LNCaP clone FGC (cell line): Measurements from ENCODE around the gene FBXO42.

Experiments used
- DNase-seq: peaks from one replicate; pipeline ENCODE4 v3.0.0-alpha.2; 2011; ENCODE audit warnings: low read depth
- H3K4me3 ChIP-seq: 2 replicates; pipeline ENCODE4 v1.5.1; 2011; ENCODE audit warnings: mild to moderate bottlenecking, low read depth, low read length, control low read depth
- TF ChIP-seq, protein P1 (sequence below): IDR thresholded peaks from 2 replicates; pipeline ENCODE4 v1.5.1; 2012; ENCODE audit warnings: mild to moderate bottlenecking; ENCODE audit not compliant: control insufficient read depth, insufficient read depth; ENCODE audit errors: extremely low read depth

Gene FBXO42

DNA sequence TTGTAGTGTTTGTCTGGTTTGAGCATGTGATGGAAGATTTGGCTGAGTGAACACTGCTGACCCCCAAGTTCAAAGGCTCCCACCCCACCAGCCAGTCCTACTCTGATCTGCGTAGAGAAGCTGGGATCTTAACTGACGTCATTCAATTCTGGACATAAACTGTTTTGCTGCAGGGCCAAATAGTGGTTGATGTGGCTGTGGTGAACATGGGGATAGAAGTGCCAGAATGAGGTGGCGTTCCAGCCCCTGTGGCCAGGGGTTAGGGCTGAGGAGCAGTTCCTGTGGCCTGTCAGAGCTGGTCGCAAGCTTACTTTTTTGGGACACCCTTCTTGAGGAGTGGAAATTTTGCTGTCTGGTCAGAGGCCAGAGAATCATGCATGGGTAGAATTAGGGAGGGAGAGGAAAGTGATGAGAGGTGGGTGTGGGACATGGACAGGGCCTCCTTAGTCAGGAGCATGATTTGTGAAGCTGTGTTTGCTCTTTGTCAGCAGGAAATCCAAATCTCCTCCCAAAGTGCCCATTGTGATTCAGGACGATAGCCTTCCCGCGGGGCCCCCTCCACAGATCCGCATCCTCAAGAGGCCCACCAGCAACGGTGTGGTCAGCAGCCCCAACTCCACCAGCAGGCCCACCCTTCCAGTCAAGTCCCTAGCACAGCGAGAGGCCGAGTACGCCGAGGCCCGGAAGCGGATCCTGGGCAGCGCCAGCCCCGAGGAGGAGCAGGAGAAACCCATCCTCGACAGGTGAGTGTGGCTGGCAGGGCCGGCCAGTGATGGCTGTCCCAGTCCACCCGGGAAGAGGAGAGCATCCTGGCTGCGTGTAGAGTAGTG, 40.7 kb upstream of the FBXO42 start:
- DNase-seq: no peak
- TF ChIP-seq, protein P1, sequence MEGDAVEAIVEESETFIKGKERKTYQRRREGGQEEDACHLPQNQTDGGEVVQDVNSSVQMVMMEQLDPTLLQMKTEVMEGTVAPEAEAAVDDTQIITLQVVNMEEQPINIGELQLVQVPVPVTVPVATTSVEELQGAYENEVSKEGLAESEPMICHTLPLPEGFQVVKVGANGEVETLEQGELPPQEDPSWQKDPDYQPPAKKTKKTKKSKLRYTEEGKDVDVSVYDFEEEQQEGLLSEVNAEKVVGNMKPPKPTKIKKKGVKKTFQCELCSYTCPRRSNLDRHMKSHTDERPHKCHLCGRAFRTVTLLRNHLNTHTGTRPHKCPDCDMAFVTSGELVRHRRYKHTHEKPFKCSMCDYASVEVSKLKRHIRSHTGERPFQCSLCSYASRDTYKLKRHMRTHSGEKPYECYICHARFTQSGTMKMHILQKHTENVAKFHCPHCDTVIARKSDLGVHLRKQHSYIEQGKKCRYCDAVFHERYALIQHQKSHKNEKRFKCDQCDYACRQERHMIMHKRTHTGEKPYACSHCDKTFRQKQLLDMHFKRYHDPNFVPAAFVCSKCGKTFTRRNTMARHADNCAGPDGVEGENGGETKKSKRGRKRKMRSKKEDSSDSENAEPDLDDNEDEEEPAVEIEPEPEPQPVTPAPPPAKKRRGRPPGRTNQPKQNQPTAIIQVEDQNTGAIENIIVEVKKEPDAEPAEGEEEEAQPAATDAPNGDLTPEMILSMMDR: no peak
- H3K4me3 ChIP-seq: no peak overlapping the region

DNA sequence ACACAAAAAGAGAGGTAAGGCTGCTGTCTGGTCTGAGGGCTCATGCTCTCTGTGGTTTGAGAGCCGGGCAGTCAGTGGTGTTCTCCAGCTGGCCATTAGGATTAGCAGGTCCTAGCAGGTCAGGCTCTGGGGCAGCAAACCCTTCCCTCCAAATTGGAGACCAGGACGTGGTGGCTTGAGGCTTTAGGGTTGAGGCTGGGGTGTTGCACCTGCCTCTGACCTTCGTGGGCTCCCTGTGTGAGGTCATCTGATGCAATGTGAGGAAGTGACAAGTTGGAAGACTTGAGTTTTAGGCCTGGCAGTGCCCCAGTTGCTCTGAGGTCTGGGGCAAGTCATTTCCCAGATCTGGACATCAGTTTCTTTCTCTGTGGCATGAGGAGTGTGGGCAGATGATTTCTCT, 39.1 kb upstream of the FBXO42 start:
- no peak for DNase-seq
- TF ChIP-seq, protein P1: no peak
- H3K4me3 ChIP-seq: no peak overlapping the region

DNA sequence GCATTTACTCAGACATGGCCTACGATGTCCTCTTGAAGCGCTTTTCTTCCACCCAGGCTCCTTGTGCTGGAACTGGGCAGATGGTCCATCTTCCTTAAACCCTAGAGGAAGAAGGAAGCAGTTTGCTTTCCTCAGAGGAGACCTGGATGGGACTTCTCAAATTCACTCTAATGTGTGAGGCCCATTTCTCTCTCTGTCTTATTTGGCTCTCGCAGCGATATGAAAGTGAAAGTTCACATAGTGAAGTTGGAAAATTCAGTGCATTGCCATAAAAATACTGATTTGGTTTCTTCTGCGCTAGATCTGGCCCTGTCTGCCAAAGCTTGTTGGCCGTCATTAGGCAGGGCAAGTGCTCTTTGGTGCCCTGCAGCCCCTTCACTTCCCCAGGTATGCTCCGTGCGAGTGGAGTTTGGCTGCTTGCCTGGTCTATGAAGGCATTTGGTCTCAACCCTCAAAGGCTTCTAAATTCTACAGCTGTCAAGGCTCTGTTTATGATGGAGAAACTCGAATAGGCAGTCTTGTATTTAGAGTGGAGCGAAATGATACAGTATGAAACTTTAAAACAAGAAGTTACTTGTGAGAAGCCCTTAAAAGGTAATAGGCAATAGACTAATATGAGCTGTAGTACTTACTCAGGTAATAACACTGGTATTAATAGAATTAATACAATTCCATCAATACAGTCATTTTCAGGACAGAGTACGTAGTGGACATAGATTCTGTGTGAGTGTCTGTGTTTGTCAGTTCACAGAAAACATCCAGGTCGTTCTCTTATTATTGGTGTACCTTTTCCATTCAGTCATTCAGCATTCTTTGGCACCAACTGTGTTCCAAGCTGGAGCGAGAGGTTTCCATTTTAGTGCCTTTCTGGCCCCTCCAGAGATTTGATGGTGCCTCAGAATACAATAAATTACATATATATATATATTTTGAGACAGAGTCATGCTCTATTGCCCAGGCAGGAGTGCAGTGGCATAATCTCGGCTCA, 35.2 kb upstream of the FBXO42 start:
- H3K4me3 ChIP-seq: no peak overlapping the region
- DNase-seq: no peak
- TF ChIP-seq, protein P1: no peak

DNA sequence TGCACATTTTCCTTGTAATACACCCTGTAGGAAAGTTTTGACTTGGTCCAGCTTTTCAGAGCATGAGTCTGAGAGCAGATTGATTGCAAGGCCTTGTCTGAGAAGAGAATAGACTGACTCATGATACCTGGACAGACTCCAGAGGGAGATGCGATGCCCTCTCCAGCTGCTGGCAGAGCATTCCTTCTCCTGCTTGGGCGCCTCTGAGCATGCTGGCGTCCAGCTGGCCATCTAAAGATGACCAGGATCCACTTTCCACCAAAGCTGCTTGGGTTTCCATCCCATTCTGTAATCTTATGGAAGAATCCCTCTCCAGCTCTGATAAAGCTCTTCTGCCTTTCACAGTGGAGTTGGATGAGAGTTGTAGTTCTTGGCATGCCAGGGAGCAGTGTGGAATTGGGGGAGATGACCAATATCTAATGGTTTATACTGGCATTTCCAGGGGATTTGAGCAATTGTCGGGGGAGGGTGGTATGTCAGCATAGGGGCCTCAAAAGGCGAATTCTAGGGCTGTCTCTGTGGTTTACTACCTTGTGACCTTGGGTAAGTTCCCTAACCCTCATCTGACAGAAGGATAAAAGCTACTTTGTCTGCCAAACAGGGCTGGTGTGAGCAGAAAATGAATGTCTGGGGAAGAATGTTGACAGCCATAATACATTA, 34.3 kb upstream of the FBXO42 start:
- no peak overlapping the region for H3K4me3 ChIP-seq
- no peak for DNase-seq
- TF ChIP-seq, protein P1: no peak

DNA sequence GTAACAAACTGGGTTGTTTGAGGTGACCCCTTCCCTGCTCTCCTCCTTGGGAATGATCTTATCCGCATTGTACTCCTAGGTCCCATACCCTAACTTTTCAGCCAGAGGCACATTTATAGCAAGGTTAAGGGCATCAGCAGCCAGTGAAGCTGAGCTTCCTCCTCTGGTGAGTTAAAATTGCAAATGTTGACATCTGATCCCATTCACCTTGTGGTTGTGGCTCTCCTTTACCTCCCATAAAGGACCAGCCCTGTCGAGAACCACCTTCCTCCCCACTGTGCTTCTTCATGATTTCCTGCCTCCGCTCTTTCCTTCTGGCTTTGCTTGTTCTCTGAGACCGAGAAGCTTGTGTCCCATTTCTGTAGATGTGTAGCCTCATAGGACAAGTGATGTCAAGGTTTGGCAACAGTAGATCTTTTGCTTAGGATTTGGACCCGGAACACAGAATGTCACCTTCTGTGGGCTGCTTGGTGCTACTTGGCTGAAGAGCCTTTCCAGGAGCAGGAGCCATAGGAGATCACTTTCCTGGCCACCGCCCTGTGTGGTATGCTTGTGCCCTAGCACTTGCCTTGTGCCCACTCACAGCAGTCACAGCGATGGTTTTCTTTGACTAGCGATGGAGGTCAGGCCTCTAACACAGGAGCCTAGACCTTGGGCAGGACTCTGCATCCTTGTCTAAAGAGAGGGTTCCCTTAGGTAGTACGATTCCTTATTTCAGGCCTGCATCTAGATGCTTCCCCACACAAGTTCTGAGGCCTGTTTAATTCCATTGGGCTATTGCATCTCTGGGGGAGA, 33.6 kb upstream of the FBXO42 start:
- no peak for DNase-seq
- TF ChIP-seq, protein P1: no peak
- no peak overlapping the region for H3K4me3 ChIP-seq

DNA sequence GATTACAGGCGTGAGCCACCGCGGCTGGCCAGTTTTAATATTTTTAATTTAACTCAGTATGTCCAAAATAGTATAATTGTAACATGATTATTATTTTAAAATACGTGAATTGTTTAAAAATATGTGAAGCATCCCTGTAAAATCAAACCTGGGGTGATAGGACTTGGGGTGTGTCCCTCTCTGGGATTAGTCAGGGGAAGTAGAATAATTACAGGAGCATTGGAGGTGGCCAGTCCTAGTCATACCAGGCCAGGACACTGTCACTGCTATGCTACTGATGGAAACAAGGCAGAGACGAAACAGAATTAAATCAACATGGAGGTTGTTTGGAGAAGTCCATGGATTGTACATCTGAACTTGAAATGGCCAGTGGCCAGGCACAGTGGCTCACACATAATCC, 31.6 kb upstream of the FBXO42 start:
- no peak for DNase-seq
- TF ChIP-seq, protein P1: no peak
- H3K4me3 ChIP-seq: no peak overlapping the region
